SU-DHL-6 (cell line): ENCODE data around the gene KATNIP.

Source experiments
- CTCF ChIP-seq: fragments of 200-600 bp; sonication (generic); IDR thresholded peaks from one replicate; pipeline ENCODE4 v1.5.1; 2017; ENCODE audit warnings: antibody characterized with exemption, mild to moderate bottlenecking, low read length, moderate library complexity; ENCODE audit not compliant: insufficient read depth, poor library complexity, severe bottlenecking
- EZH2phosphoT487 ChIP-seq: fragments of 200-600 bp; sonication (generic), shearing (Covaris generic); conservative IDR thresholded peaks from 2 replicates; pipeline ENCODE4 v1.6.1; 2018; ENCODE audit warnings: mild to moderate bottlenecking, antibody characterized with exemption, low read length, moderate library complexity, mixed read lengths

- no peak for TF ChIP-seq CTCF
- no peak for TF ChIP-seq EZH2phosphoT487
Measured at GRCh38 chr16:27503662-27504061, 46.3 kb upstream of the KATNIP start.
